Mesendoderm (in vitro differentiated cells): ENCODE measurements around the gene REX1BD.
A peak's percentile ranks its signal among the peaks of the same experiment; 100 is the strongest.

Source experiments
- DNase-seq: peaks from one replicate; pipeline ENCODE4 v3.0.0; 2013
- H2AK5ac ChIP-seq: 2 replicates; pipeline ENCODE4 v1.6.1; 2013; ENCODE audit warnings: low read length, inconsistent platforms
- H2BK120ac ChIP-seq: 2 replicates; pipeline ENCODE4 v1.6.1; 2013; ENCODE audit warnings: low read depth, mild to moderate bottlenecking, low read length, moderate library complexity, mixed read lengths
- H2BK15ac ChIP-seq: replicated peaks from 2 replicates; pipeline ENCODE4 v1.6.1; 2013; ENCODE audit warnings: low read depth, mild to moderate bottlenecking, moderate library complexity
- H2BK5ac ChIP-seq: 2 replicates; pipeline ENCODE4 v1.6.1; 2013; ENCODE audit warnings: low read length, inconsistent platforms
- H3K18ac ChIP-seq: 2 replicates; pipeline ENCODE4 v1.6.1; 2013; ENCODE audit warnings: mild to moderate bottlenecking, low read length, mixed read lengths
- H3K23ac ChIP-seq: one replicate; pipeline ENCODE4 v1.6.1; 2013; ENCODE audit warnings: low read length
- H3K27ac ChIP-seq: 2 replicates; pipeline ENCODE4 v1.5.1; 2013; ENCODE audit warnings: low read depth, mild to moderate bottlenecking, inconsistent platforms, low read length, moderate library complexity
- H3K27me3 ChIP-seq: 2 replicates; pipeline ENCODE4 v1.6.1; 2013; ENCODE audit warnings: low read length, control low read depth, mild to moderate bottlenecking, inconsistent platforms; ENCODE audit not compliant: insufficient read depth, poor library complexity
- H3K36me3 ChIP-seq: 2 replicates; pipeline ENCODE4 v1.6.1; 2013; ENCODE audit warnings: low read length, inconsistent platforms; ENCODE audit not compliant: control insufficient read depth, insufficient read depth
- H3K4ac ChIP-seq: one replicate; pipeline ENCODE4 v1.6.1; 2013; ENCODE audit warnings: low read depth, mild to moderate bottlenecking, low read length, moderate library complexity
- H3K4me1 ChIP-seq: 2 replicates; pipeline ENCODE4 v1.6.1; 2013; ENCODE audit warnings: low read depth, low read length, inconsistent platforms; ENCODE audit not compliant: control insufficient read depth
- H3K4me2 ChIP-seq: 2 replicates; pipeline ENCODE4 v1.6.1; 2013; ENCODE audit warnings: low read length
- H3K4me3 ChIP-seq: 2 replicates; pipeline ENCODE4 v1.5.1; 2013; ENCODE audit warnings: mild to moderate bottlenecking, low read length
- H3K56ac ChIP-seq: one replicate; pipeline ENCODE4 v1.6.1; 2013; ENCODE audit warnings: low read length
- H3K79me1 ChIP-seq: 2 replicates; pipeline ENCODE4 v1.6.1; 2013; ENCODE audit warnings: low read length, inconsistent platforms
- H3K79me2 ChIP-seq: 2 replicates; pipeline ENCODE4 v1.6.1; 2013; ENCODE audit warnings: mild to moderate bottlenecking, low read length; ENCODE audit not compliant: control insufficient read depth, insufficient read depth
- H3K9ac ChIP-seq: 2 replicates; pipeline ENCODE4 v1.6.1; 2013; ENCODE audit warnings: low read length, inconsistent platforms
- H4K5ac ChIP-seq: one replicate; pipeline ENCODE4 v1.6.1; 2013; ENCODE audit warnings: low read length
- H4K8ac ChIP-seq: one replicate; pipeline ENCODE4 v1.6.1; 2013; ENCODE audit warnings: low read depth, mild to moderate bottlenecking, control low read depth, low read length, moderate library complexity
- WGBS: extraction: QIAGEN DNeasy Blood & Tissue Kit; methylation state at CpG from one replicate; pipeline ENCODE4 v1.1.7; 2013; ENCODE audit warnings: low lambda C conversion rate, missing lambda C conversion rate; ENCODE audit not compliant: insufficient coverage; ENCODE audit errors: extremely low coverage; 5-methylcytosine and 5-hydroxymethylcytosine counted together

Gene REX1BD

DNA sequence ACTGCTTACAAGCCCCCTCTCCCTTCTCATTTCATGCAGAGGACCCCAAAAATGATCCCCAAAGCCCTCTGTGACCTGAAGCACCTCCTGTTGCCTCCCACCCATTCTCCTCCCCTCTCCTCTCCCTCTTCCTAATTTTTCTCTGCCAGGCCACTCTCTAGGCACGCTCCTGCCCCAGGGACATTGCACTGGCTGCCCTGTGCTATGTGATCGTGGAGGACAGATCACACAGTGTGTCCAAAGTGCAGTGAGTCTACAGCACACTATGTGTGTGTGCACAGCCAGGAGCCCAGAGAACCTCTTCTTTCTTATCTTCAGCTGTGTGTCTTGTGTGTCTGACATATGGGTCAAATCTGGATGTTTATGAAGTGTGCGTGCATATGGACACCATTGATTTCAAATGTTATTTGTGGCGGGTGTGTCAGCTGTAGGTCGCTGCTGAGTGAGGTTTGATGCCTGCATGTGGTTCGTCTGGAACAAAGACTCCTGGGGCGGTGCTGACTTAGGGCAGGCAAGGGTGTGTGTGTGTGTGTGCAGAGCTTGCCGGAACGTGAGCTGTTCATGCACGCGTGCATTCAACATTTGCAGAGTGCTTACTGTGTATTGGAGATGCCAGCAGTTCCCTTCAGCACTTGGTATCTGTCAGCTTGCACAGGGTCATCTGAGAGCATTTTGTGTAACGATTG, 46.2 kb downstream of the REX1BD start:
- Histone ChIP-seq H3K4me1 (no peaks in the 10 kb centered on the region), H3K27ac (no peak overlapping the region), H3K4me3 (no peak overlapping the region), H2BK120ac (no peak overlapping the region), H3K36me3 (no peaks in the 10 kb centered on the region), H2AK5ac (no peak overlapping the region), H2BK5ac (no peak overlapping the region), H3K9ac (no peak overlapping the region), H2BK15ac (no peak overlapping the region), H4K5ac (no peak overlapping the region), H3K56ac (no peak overlapping the region), H3K79me2 (no peaks in the 10 kb centered on the region), H4K8ac (no peak overlapping the region), H3K18ac (no peak overlapping the region), H3K4ac (no peak overlapping the region), H3K23ac (no peak overlapping the region), H3K27me3 (no peaks in the 10 kb centered on the region), H3K4me2 (no peak overlapping the region), H3K79me1 (peaks cover 2% of the 10 kb centered on the region)
- no CpG with 5 or more reads among the region's 12 CpGs for WGBS
- no peak for DNase-seq

DNA sequence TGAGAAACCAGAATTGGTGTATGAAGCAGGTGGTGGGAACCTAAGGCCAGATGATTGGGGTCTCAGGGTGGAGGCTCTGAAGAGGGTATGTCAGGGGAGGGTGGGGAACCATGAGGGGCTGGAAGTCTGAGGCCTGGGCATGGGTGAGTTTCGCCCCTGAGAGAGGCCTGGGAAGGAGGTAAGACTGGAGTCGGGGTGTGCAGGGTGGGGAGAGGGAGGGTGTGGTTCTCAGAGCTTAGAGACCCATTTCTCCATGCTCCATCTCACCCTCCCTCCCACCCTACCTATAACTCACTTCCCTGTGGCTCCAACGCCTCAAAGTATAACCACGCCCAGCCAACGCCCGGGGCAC, 47.2 kb downstream of the REX1BD start:
- Histone ChIP-seq H3K9ac (no peak overlapping the region), H2AK5ac (no peak overlapping the region), H3K36me3 (no peaks in the 10 kb centered on the region), H3K4me2 (no peak overlapping the region), H3K4ac (no peak overlapping the region), H3K79me1 (peaks cover 2% of the 10 kb centered on the region), H3K23ac (no peak overlapping the region), H3K4me1 (no peaks in the 10 kb centered on the region), H3K18ac (no peak overlapping the region), H2BK120ac (no peak overlapping the region), H3K4me3 (no peak overlapping the region), H3K27ac (no peak overlapping the region), H4K8ac (no peak overlapping the region), H3K27me3 (no peaks in the 10 kb centered on the region), H2BK5ac (no peak overlapping the region), H2BK15ac (no peak overlapping the region), H3K79me2 (no peaks in the 10 kb centered on the region), H3K56ac (no peak overlapping the region), H4K5ac (no peak overlapping the region)
- no peak for DNase-seq
- WGBS, result no CpG with 5 or more reads among the region's 6 CpGs

DNA sequence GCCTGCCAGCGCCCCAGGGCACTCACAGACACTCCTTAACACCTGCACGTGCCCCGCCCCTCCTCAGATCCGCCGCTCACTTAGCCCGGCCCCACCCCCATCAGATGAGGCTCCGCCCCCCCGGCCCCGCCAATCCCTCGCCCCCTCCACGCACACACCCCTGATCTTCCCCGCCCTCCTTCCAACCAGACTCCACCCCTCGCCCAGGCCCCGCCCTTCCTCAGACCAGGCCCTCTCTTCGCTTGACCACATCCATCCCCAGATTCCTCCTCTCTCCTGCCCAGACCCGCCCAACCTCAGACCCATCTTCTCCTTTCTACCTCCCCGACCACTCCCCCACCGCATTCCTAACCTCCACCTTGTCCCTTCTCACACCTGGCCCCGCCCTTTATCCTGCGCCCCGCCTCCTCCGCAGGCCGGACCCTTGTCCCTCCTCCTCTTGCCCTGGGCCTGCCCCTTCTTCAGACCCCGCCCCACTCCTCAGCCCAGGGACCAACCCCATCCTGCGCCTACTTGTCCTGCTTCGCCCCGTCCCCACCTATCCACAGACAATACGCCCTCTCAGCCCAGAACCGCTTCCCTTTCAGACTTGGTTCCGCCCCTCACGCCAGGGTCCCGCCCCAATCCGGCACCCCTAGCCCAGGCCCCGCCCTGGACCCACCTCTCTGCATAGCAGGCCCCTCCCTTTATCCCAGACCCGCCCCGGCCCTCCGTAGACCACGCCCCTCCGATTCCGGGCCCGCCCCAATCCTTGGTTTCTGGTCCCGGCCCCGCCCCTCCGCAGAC, 47.8 kb downstream of the REX1BD start:
- no peak overlapping the region for H3K27ac ChIP-seq
- H3K23ac ChIP-seq, result no peak overlapping the region
- H2BK120ac ChIP-seq, result no peak overlapping the region
- H3K4me1 ChIP-seq, result no peaks in the 10 kb centered on the region
- peak overlapping the region; percentile 44 for H3K4me2 ChIP-seq
- no peaks in the 10 kb centered on the region for H3K27me3 ChIP-seq
- no peak overlapping the region for H2AK5ac ChIP-seq
- H3K79me2 ChIP-seq, result no peaks in the 10 kb centered on the region
- peak overlapping the region; percentile 64 for H3K56ac ChIP-seq
- H4K8ac ChIP-seq, result no peak overlapping the region
- H2BK5ac ChIP-seq, result no peak overlapping the region
- no peak overlapping the region for H3K9ac ChIP-seq
- H3K4ac ChIP-seq, result no peak overlapping the region
- no peak overlapping the region for H3K4me3 ChIP-seq
- H2BK15ac ChIP-seq, result no peak overlapping the region
- no peaks in the 10 kb centered on the region for H3K36me3 ChIP-seq
- DNase-seq, result peak; percentile 99
- no peak overlapping the region for H4K5ac ChIP-seq
- H3K18ac ChIP-seq, result no peak overlapping the region
- no CpG with 5 or more reads among the region's 44 CpGs for WGBS
- peaks cover 2% of the 10 kb centered on the region for H3K79me1 ChIP-seq

DNA sequence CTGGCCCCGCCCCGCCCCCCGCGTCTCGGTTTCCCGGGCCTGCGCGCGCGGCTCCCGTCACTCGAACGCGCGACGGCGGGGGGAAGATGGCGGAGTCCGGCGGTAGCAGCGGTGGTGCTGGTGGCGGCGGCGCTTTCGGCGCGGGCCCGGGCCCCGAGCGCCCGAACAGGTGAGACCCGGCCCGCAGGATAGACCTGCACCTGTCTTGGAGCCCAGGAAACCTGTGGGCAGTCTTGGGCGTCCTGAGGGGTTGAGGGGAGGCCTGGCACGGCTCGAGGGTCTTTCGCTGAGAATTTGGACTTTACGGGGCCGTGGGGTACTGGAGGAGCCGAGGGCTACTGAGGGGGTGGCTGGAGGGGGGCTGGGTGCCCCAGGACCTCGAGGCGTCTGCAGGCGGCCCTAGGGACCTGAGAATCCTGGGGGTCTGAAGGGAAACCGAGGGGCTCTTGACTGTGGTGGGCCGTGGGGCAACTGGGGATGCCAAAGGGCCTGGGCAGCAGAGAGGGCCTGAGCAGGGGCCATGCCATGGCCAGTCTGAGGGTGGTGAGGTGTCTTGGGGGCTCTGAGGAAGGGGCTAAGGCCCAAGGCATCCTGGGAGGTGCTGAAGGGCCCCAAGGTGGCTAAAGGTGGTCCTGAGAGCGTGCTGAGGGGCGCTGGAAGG, 48.5 kb downstream of the REX1BD start, which contains the start of gene KLHL26:
Gene KLHL26 (plus strand): TSS at position 60 of the 661 bp plus-strand sequence. CDS start 27 bp downstream, at position 87.
- no peaks in the 10 kb centered on the region for H3K4me1 ChIP-seq
- H2BK15ac ChIP-seq, result no peak within 1 kb of the TSS
- no peak within 1 kb of the TSS for H2BK120ac ChIP-seq
- H4K5ac ChIP-seq, result no peak within 1 kb of the TSS
- no peak within 1 kb of the TSS for H3K4ac ChIP-seq
- H3K56ac ChIP-seq, result peak within 1 kb of the TSS; percentile 76
- no peak within 1 kb of the TSS for H2AK5ac ChIP-seq
- H3K4me2 ChIP-seq, result peak within 1 kb of the TSS; percentile 46
- no peaks in the 10 kb centered on the region for H3K79me2 ChIP-seq
- H3K27ac ChIP-seq, result no peak within 1 kb of the TSS
- no peak within 1 kb of the TSS for H3K23ac ChIP-seq
- no CpG with 5 or more reads among the region's 47 CpGs for WGBS
- no peak within 1 kb of the TSS for H2BK5ac ChIP-seq
- no peaks in the 10 kb centered on the region for H3K27me3 ChIP-seq
- H3K9ac ChIP-seq, result peak within 1 kb of the TSS; percentile 65
- H4K8ac ChIP-seq, result no peak within 1 kb of the TSS
- H3K36me3 ChIP-seq, result no peaks in the 10 kb centered on the region
- DNase-seq, result no peak
- peak within 1 kb of the TSS; percentile 51 for H3K4me3 ChIP-seq
- H3K18ac ChIP-seq, result no peak within 1 kb of the TSS
- H3K79me1 ChIP-seq, result peaks cover 2% of the 10 kb centered on the region

DNA sequence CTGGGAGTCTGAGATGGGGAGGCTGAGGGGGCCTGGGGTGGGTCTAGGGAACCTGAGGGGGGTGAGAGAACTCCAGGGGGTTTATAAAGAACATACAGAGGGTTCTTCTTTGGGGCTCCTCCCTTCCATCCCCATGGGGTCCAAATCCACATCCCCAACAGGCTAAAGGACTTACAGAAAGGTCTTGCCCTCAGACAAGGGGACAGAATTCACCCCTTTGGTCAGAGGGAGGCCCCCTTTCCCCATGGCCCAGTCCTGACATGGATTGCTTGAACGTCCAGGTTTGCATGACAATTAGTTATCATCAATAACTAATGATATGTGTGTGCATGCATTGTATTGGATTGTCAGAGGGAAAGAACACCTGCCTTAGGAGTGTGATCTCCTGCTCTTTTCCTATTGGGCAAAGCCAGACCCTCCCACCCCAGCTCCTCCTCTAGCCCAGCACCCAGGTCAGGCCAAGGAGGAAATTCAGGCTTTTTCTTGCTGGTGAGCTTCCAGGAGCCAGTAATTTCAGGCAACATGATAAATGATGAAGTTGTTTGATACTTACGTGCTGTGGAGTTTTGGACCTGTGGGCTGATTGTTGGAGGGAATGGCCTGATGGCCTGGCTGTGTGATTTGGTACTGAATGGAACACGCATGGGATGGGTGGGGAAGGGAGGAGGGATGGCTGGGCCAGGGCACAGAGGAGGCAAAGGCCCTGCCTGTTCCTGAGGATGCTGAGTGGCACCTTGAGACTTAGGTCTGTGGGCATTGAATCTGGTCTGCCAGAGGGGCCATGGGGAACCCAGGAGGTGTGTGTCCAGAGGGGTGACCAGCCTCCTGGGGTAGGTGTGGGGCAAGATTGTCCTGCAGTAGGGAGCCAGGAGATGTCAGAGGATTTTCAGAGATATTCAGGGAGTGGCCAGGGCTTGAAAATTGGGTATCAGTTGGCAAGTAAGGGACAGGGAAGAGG, 49.4 kb downstream of the REX1BD start:
- Histone ChIP-seq H2BK15ac (no peak overlapping the region), H4K5ac (no peak overlapping the region), H3K56ac (no peak overlapping the region), H3K4me1 (no peaks in the 10 kb centered on the region), H3K23ac (no peak overlapping the region), H3K4me2 (no peak overlapping the region), H3K27me3 (no peaks in the 10 kb centered on the region), H3K79me2 (no peaks in the 10 kb centered on the region), H3K18ac (no peak overlapping the region), H2BK5ac (no peak overlapping the region), H4K8ac (no peak overlapping the region), H3K9ac (no peak overlapping the region), H2AK5ac (no peak overlapping the region), H3K27ac (no peak overlapping the region), H3K4ac (no peak overlapping the region), H3K4me3 (no peak overlapping the region), H3K79me1 (peaks cover 2% of the 10 kb centered on the region), H3K36me3 (no peaks in the 10 kb centered on the region), H2BK120ac (no peak overlapping the region)
- no peak for DNase-seq
- no CpG with 5 or more reads among the region's 3 CpGs for WGBS
